Right cardiac atrium (tissue), 5 donors: ENCODE measurements around the gene PRICKLE3. TPM values are rescaled to one million over a fixed set of nuclear protein-coding genes. Genes with fewer than 3 reads are reported as not detected.

Experiments used
- ATAC-seq, 2 donors: fragments of 200-7000 bp; cut with Tn5 transposase; one replicate each; pipeline versions ENCODE4 v1.8.0 to v1.9.1; 2020; ENCODE audit warnings: moderate library complexity in 2 of 2, mild to moderate bottlenecking in 1 of 2
- DNase-seq, 3 donors: peaks; one replicate each; pipeline ENCODE4 v3.0.0-alpha.2; 2020
- H3K27ac ChIP-seq: one replicate; pipeline ENCODE4 v1.5.1; 2013; ENCODE audit warnings: mild to moderate bottlenecking, low read length, control low read depth, moderate library complexity
- H3K27me3 ChIP-seq: one replicate; pipeline ENCODE4 v1.6.1; 2013; ENCODE audit not compliant: control insufficient read depth, insufficient read depth
- H3K4me1 ChIP-seq: one replicate; pipeline ENCODE4 v1.6.1; 2013; ENCODE audit warnings: low read length; ENCODE audit not compliant: control insufficient read depth, insufficient read depth
- H3K4me3 ChIP-seq: one replicate; pipeline ENCODE4 v1.5.1; 2013; ENCODE audit warnings: low read length, control low read depth
- H3K9me3 ChIP-seq: one replicate; pipeline ENCODE4 v1.6.1; 2013; ENCODE audit warnings: low read length; ENCODE audit not compliant: control insufficient read depth
- WGBS: extraction: QIAGEN DNeasy Blood & Tissue Kit; methylation state at CpG from one replicate; pipeline ENCODE4 v1.1.7; 2013; 5-methylcytosine and 5-hydroxymethylcytosine counted together
- intact Hi-C, 4 donors: fragments of 100-400 bp; cut with DNase I; formaldehyde crosslinking; loops; one replicate each; pipeline versions ENCODE4 v1.11.0 to v1.14.0; 2022 to 2023
- polyA plus RNA-seq: library from polyadenylated mRNA; stranded (reverse); fragments of 200-250 nt; gene quantifications from one replicate; pipeline ENCODE4 v1.2.3, GENCODE V29; 2013
- total RNA-seq, 4 donors: library from RNA; stranded (reverse); fragmentation: NEBNext Ultra II Directional; extraction: Animal tissue kit (Norgen Biotek cat#: 25700); gene quantifications; one replicate each; pipeline ENCODE4 v1.2.1, GENCODE V29; 2021
- donor health status: healthy with polysubstance abuse.
- donor health status: DM: no; HTN: yes; CAD: no.
- donor health status: DM: no; HTN: no; CAD: no.
- donor health status: DM: no; HTN: yes; CAD: no; lungs with severe emphysema.
- donor health status: DM: yes; HTN: yes; CAD: no.

PRICKLE3 gene
- total and polyA plus RNA-seq, 5 donors: 8.5 to 12.1 (median 10.7) TPM

DNA sequence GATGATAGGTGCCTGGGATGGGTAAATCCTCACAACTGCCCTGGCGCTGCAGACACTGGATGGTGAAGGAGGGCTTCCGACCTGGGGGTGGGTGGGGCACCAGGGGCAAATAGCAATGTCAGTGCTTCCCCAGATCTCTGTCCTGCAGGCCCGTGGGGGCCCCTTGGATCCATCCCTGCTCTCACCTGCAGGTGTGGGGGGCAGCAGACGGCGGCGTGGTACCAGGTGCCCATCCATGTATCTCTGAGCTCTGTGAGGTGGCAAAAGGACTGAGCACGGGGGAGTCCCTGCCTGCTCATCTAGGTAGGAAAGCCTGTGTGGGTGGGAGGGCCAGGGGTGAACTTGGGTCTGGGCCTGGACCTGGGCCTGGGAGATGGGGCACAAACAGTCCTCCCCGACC is 20.4 kb upstream of the PRICKLE3 start:
- DNase-seq (no peak), ATAC-seq (no peak)
- Histone ChIP-seq H3K9me3 (no peaks in the 10 kb centered on the region), H3K4me3 (no peak overlapping the region), H3K27me3 (no peaks in the 10 kb centered on the region), H3K27ac (no peak overlapping the region), H3K4me1 (no peaks in the 10 kb centered on the region)
- intact Hi-C loops: no loop called here
- 80% methylated on average over 8 of the region's 8 CpGs for WGBS

DNA sequence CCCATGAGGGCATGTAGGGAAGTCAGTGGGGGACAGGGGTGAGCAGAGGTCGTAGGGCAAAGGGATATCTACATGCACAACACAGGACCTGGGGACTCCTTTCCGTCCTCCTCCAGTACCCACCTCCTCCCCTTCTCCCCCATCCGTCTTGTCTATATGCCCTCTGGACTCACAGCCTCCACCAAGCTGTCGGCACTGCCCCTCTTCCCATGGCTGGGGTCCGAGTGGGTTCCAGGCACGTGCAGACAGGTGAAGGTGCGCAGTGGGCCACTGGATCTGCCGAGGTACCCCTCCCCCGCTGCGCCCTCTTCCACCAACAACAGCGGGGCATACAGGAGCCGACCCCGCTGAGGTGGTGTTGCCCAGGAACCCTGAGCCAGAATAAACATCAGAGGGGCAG is 19.3 kb upstream of the PRICKLE3 start:
- H3K27me3 ChIP-seq: no peaks in the 10 kb centered on the region
- no peaks in the 10 kb centered on the region for H3K9me3 ChIP-seq
- DNase-seq (no peak), ATAC-seq (no peak)
- no peaks in the 10 kb centered on the region for H3K4me1 ChIP-seq
- H3K27ac ChIP-seq: no peak overlapping the region
- no peak overlapping the region for H3K4me3 ChIP-seq
- 82% methylated on average over 13 of the region's 13 CpGs for WGBS
- intact Hi-C loops: no loop called here

DNA sequence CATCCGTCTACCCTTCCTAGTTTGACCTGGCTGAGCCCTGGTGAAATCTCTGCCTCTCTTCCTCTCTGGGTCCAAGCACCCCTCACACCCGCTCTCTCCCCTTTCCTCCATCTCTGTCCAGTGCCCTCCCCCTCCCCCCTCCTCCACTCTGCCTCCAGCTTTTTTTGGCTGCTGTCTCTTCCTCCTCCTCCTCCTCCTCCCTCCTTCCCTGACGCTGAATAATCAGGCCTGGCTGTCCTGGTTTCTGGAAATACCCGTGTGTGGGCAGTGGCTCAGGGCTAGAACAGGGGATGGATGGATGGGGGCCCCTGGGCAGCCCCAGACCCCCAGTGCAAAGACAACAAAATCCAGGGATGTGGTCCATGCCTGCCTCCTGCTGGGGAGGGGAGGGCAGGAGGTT is 18.5 kb upstream of the PRICKLE3 start:
- no peak for ATAC-seq
- Histone ChIP-seq H3K27me3 (no peaks in the 10 kb centered on the region), H3K27ac (no peak overlapping the region), H3K9me3 (no peaks in the 10 kb centered on the region), H3K4me1 (no peaks in the 10 kb centered on the region), H3K4me3 (no peak overlapping the region)
- 36% methylated on average over 4 of the region's 4 CpGs for WGBS
- DNase-seq: no peak
- intact Hi-C loops: no loop called here

DNA sequence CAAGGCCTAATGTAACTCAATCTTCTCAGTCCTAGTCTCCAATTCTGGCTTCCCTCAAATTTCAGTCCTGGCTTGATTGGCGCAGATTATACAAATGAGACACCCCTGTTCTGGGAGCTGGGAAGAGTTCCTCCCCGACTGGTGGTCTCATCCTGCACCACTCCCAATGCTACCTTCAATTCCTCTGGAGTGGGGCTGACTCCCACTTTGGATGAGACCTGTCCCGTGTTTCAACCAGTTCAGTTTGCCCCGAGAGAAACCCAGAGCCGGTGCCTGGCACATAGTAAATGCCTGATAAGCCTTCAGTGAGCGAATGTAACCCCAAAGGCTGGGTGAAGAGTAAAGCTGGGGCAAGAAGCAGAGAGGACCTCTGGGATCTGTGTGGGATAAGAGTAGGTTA is 17.8 kb upstream of the PRICKLE3 start:
- H3K9me3 ChIP-seq: no peaks in the 10 kb centered on the region
- H3K27ac ChIP-seq: peak overlapping the region; percentile 66
- WGBS: 78% methylated on average over 6 of the region's 6 CpGs
- H3K4me1 ChIP-seq: no peaks in the 10 kb centered on the region
- DNase-seq: no peak
- H3K4me3 ChIP-seq: no peak overlapping the region
- H3K27me3 ChIP-seq: no peaks in the 10 kb centered on the region
- intact Hi-C loops: no loop called here
- ATAC-seq: no peak

DNA sequence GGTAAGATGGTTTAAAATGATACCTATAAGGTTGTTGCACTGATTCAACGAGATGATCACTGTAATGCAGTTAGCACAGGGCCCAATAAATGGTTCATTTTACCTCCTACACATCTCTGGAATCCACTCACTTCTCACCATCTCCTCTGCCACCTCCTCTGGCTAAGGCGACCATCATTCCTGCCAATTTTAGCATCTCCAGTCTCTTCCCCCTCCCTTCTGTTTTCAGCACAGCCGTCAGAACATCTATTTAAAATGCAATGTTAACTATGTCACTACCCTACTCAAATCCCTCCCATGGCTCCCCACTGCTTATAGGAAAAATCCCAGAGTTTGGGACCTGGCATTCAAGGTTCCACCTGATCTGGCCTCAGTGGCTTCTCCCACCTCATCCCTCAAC is 17.4 kb upstream of the PRICKLE3 start:
- no peaks in the 10 kb centered on the region for H3K27me3 ChIP-seq
- no peak overlapping the region for H3K4me3 ChIP-seq
- intact Hi-C loops: no loop called here
- H3K9me3 ChIP-seq: no peaks in the 10 kb centered on the region
- H3K27ac ChIP-seq: peak overlapping the region; percentile 66
- no peak for DNase-seq
- ATAC-seq: peak in 1 of 2 donors; percentile 35
- H3K4me1 ChIP-seq: no peaks in the 10 kb centered on the region
- WGBS: 50% methylated on average over 3 of the region's 3 CpGs

DNA sequence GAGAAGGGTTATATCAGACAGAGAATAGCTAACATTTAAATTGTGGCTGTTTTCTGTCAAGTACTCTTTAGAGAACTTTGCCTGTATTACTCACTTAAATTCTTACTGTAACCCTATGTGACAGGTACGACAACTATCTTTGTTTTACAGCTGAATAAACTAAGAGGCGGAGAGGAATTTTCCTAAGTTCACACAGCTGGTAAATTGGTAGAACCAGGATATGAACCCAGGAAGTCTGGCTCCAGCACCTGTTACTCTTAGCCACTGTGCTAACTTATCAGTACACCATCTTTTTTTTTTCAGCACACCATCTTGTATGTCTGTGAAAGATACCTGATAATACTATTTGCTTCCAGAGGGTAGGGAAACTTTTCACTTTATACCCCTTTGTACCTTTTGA is 15.8 kb upstream of the PRICKLE3 start:
- intact Hi-C loops: no loop called here
- H3K4me3 ChIP-seq: no peak overlapping the region
- no peaks in the 10 kb centered on the region for H3K27me3 ChIP-seq
- ATAC-seq: no peak
- no peaks in the 10 kb centered on the region for H3K9me3 ChIP-seq
- WGBS: 99% methylated on average over 2 of the region's 2 CpGs
- no peaks in the 10 kb centered on the region for H3K4me1 ChIP-seq
- no peak overlapping the region for H3K27ac ChIP-seq
- DNase-seq: no peak

DNA sequence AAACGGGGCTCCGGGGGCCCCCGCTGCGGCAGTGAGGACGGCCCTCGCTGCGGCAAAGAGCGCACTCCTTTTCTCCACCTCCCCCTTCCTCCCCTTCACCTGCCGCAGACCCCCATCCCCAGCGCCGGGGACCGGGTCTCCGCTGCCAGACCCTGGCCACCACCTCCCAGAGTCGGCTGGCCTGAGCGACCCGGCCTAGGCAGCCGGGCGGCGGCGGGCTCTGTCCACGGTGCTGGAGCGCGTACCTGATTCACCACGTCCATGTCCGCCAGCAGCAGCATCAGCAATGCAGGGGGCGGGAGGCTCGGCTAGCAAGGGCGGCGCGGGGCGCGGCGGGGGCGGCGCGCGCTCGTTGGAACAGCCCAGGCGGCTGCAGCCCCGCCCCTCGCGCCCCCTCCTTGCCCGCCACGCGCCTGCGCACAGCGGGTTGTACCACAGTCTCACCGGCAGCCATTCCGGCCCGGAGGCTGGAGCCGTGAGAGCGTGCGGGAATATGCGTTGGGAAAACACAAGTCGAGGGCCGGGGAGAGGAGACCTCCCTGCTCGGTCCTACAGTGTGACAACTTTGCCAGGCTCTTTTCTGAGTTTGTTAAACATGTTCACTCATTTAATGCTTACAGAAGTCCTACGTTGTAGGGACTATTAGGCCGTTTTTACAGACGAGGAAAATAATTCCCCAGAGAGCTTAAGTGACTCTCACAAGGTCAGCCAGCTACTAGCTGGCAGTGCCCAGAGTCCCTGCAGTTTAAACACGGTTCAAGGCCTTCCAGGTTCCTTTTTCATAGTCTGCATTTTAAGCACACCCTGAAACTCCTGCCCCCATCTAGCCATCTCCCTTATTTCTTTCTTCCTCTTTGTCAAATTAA is 14.0 kb upstream of the PRICKLE3 start, which contains the start of gene SYP:
Gene SYP (minus strand): TSS at position 288 of the 866 bp plus-strand sequence. CDS start 7 bp downstream, at position 281.
- H3K27ac ChIP-seq: peak within 1 kb of the TSS; percentile 79
- ATAC-seq: peak; percentile 91 to 92
- WGBS: under 1% methylated on average over 58 of the region's 61 CpGs
- intact Hi-C loops: loop anchor here in 2 of 4 donors (10.0 kb wide), 2 partner anchors 65 to 75 kb away; partner anchors contain the start of genes FOXP3 (in 1 of the 2) and PPP1R3F (in 1 of the 2)
- no peaks in the 10 kb centered on the region for H3K9me3 ChIP-seq
- no peaks in the 10 kb centered on the region for H3K4me1 ChIP-seq
- H3K4me3 ChIP-seq: peak within 1 kb of the TSS; percentile 33
- DNase-seq: peak; percentile 90 to 95 (median 95)
- H3K27me3 ChIP-seq: no peaks in the 10 kb centered on the region

DNA sequence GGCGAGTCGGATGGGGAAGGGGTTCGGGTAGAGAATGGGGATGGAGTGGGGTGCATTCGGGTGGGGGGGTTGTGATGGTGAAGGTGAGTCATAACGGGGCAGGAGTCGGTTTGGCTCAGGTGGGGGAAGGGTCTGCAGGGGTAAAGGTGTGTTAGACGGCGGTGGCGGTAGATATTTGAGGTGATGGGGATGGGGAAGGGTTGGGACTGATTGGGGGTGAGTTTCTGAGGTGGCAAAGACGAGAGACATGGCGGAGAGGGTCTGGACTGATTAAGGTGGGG is 13.1 kb upstream of the PRICKLE3 start:
- Histone ChIP-seq H3K27me3 (no peaks in the 10 kb centered on the region), H3K9me3 (no peaks in the 10 kb centered on the region), H3K4me3 (no peak overlapping the region), H3K4me1 (no peaks in the 10 kb centered on the region), H3K27ac (no peak overlapping the region)
- WGBS: 10% methylated on average over 11 of the region's 11 CpGs
- ATAC-seq: no peak
- intact Hi-C loops: loop anchor here in 2 of 4 donors (10.0 kb wide), 2 partner anchors 66 to 76 kb away; partner anchors contain the start of genes FOXP3 (in 1 of the 2) and PPP1R3F (in 1 of the 2)
- DNase-seq: no peak

DNA sequence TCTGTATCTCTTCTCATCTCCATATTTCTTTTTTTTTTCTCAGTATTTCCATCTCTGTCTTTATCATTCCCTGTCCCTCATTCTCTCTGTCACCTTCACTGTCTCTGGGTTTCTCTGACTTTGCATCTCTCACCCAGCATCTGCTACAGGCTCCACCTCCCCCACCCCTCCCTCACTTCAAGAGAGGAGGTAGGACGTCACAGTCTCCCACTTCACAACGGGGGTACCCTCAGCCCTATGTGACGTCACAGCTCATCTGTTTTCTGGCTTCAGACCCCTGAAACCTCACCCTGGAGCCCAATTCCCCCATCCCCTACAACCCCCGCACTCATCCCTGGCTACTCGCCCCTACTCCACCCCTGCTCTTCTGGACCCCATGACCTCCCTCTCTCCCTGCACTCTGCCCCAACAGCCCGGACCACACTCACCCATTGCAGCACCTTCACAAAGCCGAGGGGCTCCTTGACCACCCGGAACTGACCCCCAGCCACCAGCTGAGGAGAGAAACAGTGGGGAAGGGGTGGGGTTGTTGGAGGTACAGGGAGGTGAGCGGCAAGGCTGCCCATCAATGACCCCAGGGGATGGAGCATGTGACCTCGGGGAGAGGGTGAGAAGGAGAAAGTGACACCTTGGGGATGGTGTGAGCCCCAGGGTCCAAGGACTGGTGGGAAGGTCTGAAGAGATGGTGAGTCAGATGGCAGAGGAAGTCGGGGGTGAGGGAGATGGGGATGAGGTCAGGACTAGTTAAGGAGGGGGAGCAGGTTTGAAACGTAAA is 12.6 kb upstream of the PRICKLE3 start:
- WGBS: 15% methylated on average over 12 of the region's 12 CpGs
- Histone ChIP-seq H3K4me1 (no peaks in the 10 kb centered on the region), H3K4me3 (no peak overlapping the region), H3K27me3 (no peaks in the 10 kb centered on the region), H3K27ac (no peak overlapping the region), H3K9me3 (no peaks in the 10 kb centered on the region)
- ATAC-seq: no peak
- intact Hi-C loops: loop anchor here in 2 of 4 donors (10.0 kb wide), 2 partner anchors 66 to 76 kb away; partner anchors contain the start of genes FOXP3 (in 1 of the 2) and PPP1R3F (in 1 of the 2)
- no peak for DNase-seq

DNA sequence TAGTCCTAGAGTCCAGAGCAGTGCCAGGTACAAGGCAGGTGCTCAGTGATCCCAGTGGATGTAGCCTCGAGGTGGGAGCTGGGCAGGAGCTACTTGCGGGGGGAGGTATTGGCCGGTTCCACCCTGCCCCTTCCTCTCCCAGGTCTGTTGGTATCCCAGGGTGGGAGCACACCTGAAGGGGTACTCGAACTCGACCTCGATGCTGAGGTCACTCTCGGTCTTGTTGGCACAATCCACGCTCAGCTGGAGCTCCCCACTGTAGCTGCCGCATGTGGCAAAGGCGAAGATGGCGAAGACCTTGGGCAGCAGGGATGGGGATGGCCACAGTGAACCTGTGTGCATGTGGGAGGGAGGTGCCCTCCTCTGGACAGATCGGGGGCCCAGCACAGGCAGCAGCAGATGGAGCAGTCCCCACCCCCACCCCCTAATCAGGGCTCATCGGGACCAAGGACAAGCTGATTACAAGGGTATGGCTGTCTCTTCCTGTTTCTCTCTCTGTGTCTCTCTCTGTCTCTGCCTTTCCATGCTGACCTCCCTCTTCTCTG is 11.4 kb upstream of the PRICKLE3 start:
- no peak for ATAC-seq
- no peak for DNase-seq
- Histone ChIP-seq H3K4me1 (no peaks in the 10 kb centered on the region), H3K4me3 (no peak overlapping the region), H3K27me3 (no peaks in the 10 kb centered on the region), H3K9me3 (no peaks in the 10 kb centered on the region), H3K27ac (no peak overlapping the region)
- WGBS: 73% methylated on average over 13 of the region's 13 CpGs
- intact Hi-C loops: loop anchor here in 2 of 4 donors (10.0 kb wide), 2 partner anchors 67 to 77 kb away; partner anchors contain the start of genes FOXP3 (in 1 of the 2) and PPP1R3F (in 1 of the 2)
